ENCODE results near the gene ZFHX2.

Gene ZFHX2

DNA sequence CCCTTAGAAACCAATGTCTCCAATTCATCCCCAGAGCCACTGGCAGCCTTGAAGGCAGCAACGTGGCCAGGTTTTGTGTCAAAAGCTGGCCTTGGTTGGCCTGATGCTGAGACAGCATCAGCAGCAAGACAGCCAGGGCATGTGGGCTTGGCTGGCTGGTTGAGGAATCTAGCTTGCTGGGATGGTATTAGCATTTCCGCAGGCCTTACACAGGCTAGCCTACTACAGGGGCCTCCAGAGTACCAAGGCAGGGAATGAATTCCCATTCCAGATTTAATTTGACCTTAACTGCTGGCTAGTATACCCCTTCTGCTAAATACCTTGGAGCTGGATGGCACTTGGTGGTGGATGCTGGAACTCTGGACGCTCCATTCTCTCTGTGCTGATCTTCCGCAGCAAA is 66.2 kb downstream of the ZFHX2 start:
- Histone ChIP-seq H3K79me2 (ENCODE audit: insufficient read depth, low read length) (no peaks in the 10 kb centered on the region), H2AFZ (ENCODE audit: low read length) (no peak overlapping the region), H3F3A (ENCODE audit: insufficient read depth, low read length) (no peaks in the 10 kb centered on the region), H3K9me2 (ENCODE audit: low read depth, low read length) (no peaks in the 10 kb centered on the region), H3K9ac (ENCODE audit: low read length) (no peak overlapping the region), H3K36me3 (ENCODE audit: insufficient read depth, low read length) (no peaks in the 10 kb centered on the region), H3K27me3 (ENCODE audit: insufficient read depth, low read length) (no peaks in the 10 kb centered on the region), H3K4me3 (ENCODE audit: low read depth, low read length, poor library complexity, severe bottlenecking) (no peak overlapping the region), H3K9me3 (ENCODE audit: low read length) (no peaks in the 10 kb centered on the region), H3K27ac (ENCODE audit: low read depth, low read length, poor library complexity, severe bottlenecking) (no peak overlapping the region), H4K20me1 (ENCODE audit: insufficient read depth, low read length) (no peaks in the 10 kb centered on the region), H3K4me1 (ENCODE audit: insufficient read depth, low read length, severe bottlenecking) (no peaks in the 10 kb centered on the region), H3K4me2 (ENCODE audit: low read length) (no peak overlapping the region)
- TF ChIP-seq EZH2 (IDR thresholded peaks at IDR 0.05; ENCODE audit: borderline replicate concordance, low read length) = no peak
- TF ChIP-seq, protein P1, sequence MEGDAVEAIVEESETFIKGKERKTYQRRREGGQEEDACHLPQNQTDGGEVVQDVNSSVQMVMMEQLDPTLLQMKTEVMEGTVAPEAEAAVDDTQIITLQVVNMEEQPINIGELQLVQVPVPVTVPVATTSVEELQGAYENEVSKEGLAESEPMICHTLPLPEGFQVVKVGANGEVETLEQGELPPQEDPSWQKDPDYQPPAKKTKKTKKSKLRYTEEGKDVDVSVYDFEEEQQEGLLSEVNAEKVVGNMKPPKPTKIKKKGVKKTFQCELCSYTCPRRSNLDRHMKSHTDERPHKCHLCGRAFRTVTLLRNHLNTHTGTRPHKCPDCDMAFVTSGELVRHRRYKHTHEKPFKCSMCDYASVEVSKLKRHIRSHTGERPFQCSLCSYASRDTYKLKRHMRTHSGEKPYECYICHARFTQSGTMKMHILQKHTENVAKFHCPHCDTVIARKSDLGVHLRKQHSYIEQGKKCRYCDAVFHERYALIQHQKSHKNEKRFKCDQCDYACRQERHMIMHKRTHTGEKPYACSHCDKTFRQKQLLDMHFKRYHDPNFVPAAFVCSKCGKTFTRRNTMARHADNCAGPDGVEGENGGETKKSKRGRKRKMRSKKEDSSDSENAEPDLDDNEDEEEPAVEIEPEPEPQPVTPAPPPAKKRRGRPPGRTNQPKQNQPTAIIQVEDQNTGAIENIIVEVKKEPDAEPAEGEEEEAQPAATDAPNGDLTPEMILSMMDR (IDR thresholded peaks at IDR 0.05; ENCODE audit: low read length) = no peak

- no peaks in the 10 kb centered on the region for H3F3A ChIP-seq (ENCODE audit: insufficient read depth, low read length)
- H3K4me1 ChIP-seq (ENCODE audit: insufficient read depth, low read length, severe bottlenecking) = no peaks in the 10 kb centered on the region
- H4K20me1 ChIP-seq (ENCODE audit: insufficient read depth, low read length) = no peaks in the 10 kb centered on the region
- H3K27ac ChIP-seq (ENCODE audit: low read depth, low read length, poor library complexity, severe bottlenecking) = no peak overlapping the region
- H3K27me3 ChIP-seq (ENCODE audit: insufficient read depth, low read length) = no peaks in the 10 kb centered on the region
- no peaks in the 10 kb centered on the region for H3K79me2 ChIP-seq (ENCODE audit: insufficient read depth, low read length)
- no peak overlapping the region for H3K4me2 ChIP-seq (ENCODE audit: low read length)
- no peak overlapping the region for H2AFZ ChIP-seq (ENCODE audit: low read length)
- H3K4me3 ChIP-seq (ENCODE audit: low read depth, low read length, poor library complexity, severe bottlenecking) = no peak overlapping the region
- H3K9ac ChIP-seq (ENCODE audit: low read length) = no peak overlapping the region
- TF ChIP-seq, protein P1 (IDR thresholded peaks at IDR 0.05; ENCODE audit: low read length) = peak; percentile 65
- TF ChIP-seq EZH2 (IDR thresholded peaks at IDR 0.05; ENCODE audit: borderline replicate concordance, low read length) = no peak
- H3K9me2 ChIP-seq (ENCODE audit: low read depth, low read length) = no peaks in the 10 kb centered on the region
- no peaks in the 10 kb centered on the region for H3K9me3 ChIP-seq (ENCODE audit: low read length)
- H3K36me3 ChIP-seq (ENCODE audit: insufficient read depth, low read length) = peaks cover 7% of the 10 kb centered on the region; the same call in 1 of the 2 replicates
Measured at GRCh38 chr14:23483236-23483854, 68.2 kb downstream of the ZFHX2 start.

DNA sequence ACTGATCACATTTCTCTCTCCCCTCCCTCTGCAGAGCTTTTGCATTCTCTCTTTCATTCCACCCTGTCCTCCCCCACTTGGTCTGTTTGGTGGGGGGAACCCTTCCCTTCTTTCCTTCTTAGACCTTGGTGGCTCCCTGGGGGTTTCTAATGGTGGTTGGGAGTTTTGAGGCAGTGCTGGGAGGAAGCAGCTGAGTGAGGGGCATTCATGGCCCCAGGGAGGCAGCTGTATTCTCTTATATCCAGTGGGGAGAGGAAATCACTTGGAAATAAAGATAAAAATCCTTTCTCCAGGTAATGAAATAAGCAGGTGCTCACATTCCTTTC is 68.8 kb downstream of the ZFHX2 start:
- Histone ChIP-seq H3K27me3 (ENCODE audit: insufficient read depth, low read length) (no peaks in the 10 kb centered on the region), H3K9ac (ENCODE audit: low read length) (no peak overlapping the region), H3K4me2 (ENCODE audit: low read length) (no peak overlapping the region), H3K4me3 (ENCODE audit: low read depth, low read length, poor library complexity, severe bottlenecking) (no peak overlapping the region), H3K9me2 (ENCODE audit: low read depth, low read length) (no peaks in the 10 kb centered on the region), H3K79me2 (ENCODE audit: insufficient read depth, low read length) (no peaks in the 10 kb centered on the region), H4K20me1 (ENCODE audit: insufficient read depth, low read length) (no peaks in the 10 kb centered on the region), H3K9me3 (ENCODE audit: low read length) (no peaks in the 10 kb centered on the region), H3K27ac (ENCODE audit: low read depth, low read length, poor library complexity, severe bottlenecking) (no peak overlapping the region), H2AFZ (ENCODE audit: low read length) (no peak overlapping the region), H3F3A (ENCODE audit: insufficient read depth, low read length) (no peaks in the 10 kb centered on the region), H3K4me1 (ENCODE audit: insufficient read depth, low read length, severe bottlenecking) (no peaks in the 10 kb centered on the region), H3K36me3 (ENCODE audit: insufficient read depth, low read length) (peaks cover 11% of the 10 kb centered on the region)
- TF ChIP-seq, protein P1 (IDR thresholded peaks at IDR 0.05; ENCODE audit: low read length) = no peak
- TF ChIP-seq EZH2 (IDR thresholded peaks at IDR 0.05; ENCODE audit: borderline replicate concordance, low read length) = no peak
